NCI-H774 (cell line): ENCODE results near the gene CPA4.

Source experiments
- DNase-seq: peaks from one replicate; lab custom pipeline; 2025; lab: John Stamatoyannopoulos, UW

The CPA4 gene

DNA sequence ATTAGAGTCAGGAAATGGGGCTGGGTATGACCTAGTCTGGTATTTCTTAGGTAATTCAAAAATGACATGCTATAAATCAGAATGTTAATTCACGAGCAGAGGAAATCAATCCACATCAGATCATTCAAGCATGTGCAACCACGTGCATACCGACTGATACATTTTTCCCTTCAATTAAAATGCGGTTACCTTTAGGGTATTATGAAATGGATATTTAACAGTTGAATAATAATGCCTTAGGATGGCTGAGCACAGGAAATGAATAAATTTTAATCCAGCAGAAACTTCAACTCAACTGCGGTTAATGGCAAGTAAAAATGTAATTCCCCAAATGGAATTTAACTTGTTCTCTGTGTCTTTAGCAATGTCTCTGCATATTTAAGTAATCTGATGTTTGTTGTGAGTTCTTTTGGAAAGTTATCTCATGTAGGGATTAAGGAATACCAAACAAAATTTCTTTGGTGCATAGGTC lies 17.1 kb upstream of the CPA4 start:
- no peak for DNase-seq

DNA sequence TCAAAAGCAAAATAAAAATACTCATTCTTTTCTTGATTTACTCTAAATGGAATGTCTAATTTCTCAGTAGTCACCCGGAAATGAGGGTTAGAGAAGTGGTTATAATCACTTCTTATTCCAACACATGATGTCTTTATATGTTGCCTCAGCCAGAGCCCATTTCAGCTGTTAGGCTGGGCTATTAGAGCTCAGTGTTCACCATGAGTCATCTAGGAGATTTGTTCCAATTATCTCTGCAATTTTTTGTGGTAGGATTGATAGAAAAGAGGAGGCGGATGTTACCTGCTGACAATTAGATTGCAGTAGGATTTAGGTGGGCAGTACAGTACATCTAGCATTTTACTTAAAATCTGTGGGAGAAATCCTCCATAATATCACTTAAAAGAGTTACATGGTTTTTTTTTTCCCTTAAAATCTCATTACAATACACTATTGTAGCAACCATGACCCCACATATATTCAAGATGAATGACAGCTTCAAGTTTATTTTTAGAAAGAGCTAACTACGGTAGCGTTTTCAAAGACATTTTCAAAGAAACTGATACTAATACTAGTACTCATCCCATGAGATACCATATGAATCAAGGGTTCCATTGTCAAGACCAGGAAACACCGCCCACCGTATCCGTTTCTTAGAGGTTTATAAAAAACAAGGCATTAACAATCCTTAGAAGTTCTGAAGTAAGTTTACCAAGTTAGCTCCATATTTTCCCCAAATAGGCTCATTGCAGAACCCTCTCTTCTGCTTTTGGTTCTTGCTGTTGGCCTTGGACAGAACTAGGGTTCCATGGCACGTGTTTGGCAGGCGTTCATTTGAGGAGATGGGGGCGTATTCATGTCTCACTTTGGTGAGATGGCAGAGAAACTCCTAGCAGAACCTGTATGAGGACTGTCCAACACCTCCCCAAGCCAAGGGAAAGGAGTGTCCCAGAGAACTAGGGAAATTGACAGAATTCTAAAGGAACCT lies 15.9 kb upstream of the CPA4 start:
- no peak for DNase-seq

DNA sequence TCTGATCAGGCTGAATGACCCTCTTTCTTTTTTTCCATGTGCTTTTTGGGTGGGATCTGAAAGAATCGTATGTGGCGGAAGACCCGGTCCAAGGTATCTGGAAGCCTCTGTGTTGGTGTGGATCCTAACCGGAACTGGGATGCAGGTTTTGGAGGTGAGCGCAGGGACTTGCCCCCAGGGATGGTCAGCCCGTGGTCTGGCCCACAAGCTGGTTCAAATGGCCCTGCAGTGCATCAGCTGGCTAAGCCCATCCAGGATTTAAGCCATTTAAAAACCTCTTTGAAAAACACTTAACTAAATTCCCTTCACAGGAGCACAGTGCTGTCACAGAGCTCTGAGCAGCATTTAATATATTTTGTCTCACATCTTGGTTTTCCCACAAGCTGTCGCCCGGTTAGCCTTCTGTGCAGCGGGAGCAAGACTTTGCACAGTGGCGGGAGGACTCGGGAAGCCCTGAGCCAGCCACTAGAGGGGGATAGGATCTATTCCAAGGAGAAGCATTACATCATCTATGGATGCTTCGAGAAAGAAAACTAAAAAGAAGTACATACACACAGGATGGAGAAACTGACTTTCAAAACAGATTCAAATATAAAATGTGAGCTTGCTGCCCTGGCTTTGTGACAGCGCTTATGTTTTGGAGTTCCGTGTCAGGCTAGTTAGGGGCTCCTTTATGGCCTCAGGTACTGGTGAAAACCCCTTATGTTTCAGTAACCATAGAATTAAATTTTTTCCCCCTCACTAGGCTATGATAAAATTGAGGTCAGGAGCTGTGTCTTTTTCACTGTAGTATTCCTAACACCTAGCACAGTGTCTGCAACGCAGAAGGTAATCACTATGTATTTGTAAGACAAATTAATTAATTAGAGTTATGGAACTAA lies 15.0 kb upstream of the CPA4 start:
- DNase-seq: no peak

DNA sequence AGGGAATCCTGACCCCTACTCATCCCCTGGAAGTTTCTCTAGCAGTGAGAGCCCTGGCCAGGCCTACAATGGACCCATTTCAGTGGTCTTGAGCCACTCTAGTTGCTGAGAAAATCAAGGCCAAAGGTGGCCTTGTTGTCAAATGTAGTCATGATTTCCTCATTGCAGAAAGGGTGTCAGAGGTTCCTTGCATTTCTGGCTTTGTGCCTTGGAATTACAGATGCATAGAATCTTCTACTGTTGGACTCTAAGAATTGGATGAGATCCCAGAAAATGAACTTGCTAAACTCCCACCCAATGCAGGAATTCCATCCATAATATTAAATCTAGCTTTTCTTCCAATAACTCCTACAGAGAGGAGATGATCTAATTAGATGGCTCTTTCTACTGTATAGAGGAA lies 14.1 kb upstream of the CPA4 start:
- no peak for DNase-seq

DNA sequence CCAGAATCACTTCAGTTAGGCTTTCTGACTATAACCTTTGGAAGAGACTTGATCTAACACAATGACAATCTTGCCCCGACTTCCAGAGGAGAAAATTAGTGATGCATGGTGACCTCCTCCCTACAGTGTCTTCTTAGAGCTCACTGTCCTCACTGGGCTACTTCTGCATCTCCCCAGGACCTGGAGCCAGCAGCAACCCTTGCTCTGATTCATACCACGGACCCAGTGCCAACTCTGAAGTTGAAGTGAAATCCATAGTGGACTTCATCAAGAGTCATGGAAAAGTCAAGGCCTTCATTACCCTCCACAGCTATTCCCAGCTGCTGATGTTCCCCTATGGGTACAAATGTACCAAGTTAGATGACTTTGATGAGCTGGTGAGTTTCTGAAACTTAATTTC lies 13.7 kb upstream of the CPA4 start:
- no peak for DNase-seq

DNA sequence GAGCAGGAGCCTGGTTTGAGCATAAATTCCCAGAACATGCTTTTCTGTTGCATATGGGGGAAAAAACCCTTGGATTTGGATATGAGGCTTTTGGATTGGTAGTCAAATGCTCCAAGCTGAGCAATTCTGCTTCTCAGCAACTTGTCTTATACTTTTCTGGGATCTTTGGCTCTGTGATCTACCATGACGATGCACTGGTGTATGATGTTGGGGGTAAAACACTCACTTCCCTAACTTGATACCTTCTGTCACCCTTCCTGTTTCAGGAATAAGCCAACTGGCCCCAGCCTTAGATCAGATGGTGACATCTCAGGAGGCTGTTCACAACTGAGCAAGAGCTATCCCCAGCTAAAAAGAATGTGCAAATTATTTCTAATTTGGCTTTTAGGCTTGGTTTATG lies 13.1 kb upstream of the CPA4 start:
- DNase-seq: no peak

DNA sequence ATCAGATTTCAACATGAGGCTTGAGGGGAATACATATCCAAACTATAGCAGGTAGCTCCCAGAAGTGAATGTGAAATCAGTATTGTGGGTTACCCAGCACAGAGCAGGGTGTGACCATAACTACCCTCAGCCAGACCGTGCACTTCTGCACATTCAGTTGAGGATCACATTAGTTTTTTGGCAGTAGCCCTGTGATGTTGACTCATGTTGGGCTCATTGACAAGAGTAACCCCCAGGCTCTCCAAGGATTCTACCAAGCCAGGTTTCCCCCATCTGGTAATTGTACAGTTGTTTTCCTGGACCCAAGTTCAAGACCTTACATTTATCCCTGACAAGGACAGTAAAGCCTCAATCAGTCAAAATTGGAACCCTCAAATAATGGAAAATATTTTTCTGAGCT lies 11.7 kb upstream of the CPA4 start:
- DNase-seq: no peak

DNA sequence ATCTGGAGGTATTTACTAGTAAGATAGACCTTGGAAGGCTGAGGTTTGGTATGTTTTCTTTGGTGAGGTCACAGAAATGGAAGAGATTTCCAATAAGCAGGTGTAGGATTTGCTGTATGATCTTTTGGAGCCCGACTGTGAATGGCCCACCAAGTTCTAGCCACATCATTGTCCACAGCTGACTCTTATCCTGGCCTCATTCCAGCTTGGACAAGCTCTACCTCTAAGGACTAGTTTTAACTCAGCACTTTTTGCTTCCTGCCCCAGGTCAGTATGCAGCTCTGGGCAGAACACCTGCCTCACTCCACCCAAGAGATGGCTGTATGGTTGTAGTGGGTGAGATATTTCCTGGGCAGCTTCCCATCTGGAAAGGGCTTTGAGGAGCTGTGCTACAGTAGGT lies 6.1 kb upstream of the CPA4 start:
- DNase-seq: no peak

DNA sequence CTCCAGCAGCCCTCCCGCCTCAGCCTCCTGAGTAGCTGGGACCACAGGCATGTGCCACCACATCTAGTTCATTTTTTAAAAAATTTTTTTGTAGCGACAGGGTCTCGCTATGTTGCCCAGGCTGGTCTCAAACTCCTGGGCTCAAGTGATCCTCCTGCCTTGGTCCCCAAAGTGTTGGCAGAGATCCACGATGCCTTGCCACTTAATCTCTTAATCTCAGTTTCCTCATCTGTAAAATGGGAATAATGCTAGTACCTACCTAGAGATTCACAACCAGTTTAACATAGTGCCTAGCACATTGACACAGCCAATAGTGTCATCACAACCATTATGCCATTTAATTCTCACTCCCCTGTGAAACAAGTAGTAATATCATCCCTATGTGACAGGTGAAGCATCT lies 4.8 kb upstream of the CPA4 start:
- DNase-seq: no peak

DNA sequence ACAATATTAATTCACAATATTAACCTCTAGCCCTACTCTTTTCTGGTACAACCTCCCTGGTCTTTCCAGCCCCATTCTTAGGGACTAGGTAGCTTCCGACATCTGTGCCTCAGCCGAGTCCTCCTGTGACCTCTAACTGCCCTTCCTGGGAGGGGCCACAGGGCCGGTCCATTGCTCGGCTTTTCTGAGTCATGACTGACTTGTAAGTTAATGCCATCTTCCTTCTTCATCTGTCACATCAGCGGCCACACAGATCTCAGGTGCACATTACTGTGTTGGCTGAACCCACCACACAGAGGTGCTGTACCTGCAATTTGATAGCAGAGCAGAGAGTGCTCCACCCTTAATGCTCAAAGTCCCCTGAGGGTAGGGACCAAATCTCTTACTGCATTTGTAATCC lies 4.1 kb upstream of the CPA4 start:
- no peak for DNase-seq

DNA sequence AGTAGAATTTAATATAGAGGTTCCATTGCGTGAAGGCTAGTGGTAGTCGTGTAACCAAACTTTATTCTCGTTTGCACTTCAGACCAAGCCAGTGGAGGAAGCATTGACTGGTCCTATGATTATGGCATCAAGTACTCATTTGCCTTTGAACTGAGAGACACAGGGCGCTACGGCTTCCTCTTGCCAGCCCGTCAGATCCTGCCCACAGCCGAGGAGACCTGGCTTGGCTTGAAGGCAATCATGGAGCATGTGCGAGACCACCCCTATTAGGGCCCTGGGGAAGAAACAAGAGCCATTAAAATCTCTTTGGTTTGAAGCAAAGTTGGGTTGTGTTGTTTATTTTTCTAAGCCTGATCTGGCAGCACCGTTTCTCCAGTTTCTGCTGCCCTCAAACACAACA lies 3.5 kb upstream of the CPA4 start:
- no peak for DNase-seq

DNA sequence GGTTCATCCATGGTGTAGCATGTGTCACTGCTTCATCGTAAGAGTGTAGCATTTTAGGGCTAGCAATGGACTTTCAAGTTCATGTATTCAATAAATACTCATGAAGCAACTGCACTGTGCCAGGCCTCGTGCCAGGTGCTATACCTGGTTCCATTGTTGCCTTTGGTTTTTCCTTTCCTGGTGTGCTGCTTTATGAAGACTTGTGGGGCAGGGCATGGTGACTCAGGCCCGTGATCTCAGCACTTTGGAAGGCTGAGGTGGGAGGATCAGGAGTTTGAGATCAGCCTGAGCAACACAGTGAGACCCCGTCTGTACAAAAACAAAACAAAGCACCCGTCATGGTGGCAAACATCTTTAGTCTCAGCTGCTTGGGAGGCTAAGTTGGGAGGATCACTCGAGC lies 2.2 kb upstream of the CPA4 start:
- DNase-seq: no peak

DNA sequence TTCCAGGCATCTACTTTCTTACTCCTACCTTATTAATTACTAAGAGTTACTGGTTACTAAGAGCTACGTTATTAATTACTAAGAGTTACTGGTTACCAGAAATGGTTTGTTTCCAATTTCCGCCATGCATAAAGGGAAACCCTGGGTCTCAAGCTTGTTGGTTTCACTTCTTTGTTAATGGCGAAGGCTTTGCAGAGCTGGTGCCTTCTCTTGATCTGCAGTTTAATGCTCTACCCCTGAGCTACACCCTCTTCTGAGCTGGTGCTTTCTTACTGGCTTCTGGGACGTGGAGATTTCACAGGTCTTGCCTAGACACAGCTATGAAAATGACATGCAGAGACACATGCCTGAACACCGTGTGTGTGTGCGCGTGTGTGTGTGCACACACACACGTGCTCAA lies 560 bp downstream of the CPA4 start:
- DNase-seq: no peak

DNA sequence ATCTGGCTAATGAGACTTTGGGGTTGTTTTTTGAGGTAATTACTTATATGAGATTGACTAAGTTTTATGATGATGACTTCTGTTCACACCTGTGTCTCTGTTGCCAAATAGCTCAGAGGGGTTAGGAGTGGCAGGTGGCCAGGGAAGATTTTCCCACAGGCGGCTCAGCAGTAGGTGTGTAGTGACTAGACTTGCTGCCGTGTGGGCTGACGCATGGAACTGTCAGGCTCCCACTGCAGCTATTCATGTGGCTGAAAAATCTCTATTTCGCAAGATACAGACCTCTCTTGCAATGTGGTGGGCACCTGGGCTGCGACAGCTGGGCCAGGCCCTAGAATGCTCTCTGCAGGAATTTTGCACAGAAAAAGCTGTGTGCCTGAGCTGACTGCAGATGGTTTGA lies 1.4 kb downstream of the CPA4 start:
- DNase-seq: no peak

DNA sequence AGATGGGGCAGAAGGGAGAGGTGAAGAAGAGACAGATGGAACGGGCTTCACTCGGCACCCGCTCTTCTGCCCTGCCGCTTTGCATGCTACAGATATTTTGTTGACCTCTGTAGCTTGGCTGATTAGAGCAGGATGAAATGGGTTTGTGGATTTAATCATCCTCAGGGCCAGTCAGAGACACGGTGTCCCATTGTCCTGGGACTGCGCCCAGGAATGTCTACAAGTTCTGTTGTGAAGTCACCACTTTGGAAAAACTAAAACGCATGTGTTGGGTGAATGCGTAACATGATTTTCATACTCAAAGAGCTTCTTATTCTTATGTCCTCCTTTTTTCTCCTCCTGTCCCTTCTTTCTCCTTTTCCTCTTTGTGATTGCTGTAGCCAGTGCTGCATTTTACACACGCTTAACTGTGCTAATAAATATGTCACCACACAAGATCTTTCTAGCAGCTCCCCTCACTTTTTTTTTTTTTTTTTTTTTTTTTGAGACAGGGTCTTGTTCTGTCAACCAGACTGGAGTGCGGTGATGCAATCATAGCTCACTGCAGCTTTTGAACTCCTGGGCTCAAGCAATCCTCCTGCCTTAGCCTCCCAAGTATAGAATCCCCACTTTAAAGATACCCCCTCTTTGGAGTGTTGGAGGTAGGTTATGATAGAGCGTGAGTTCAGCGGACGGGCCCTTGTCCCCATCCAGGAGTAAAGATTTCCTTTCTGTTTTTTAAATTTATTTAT lies 3.4 kb downstream of the CPA4 start:
- DNase-seq: no peak

DNA sequence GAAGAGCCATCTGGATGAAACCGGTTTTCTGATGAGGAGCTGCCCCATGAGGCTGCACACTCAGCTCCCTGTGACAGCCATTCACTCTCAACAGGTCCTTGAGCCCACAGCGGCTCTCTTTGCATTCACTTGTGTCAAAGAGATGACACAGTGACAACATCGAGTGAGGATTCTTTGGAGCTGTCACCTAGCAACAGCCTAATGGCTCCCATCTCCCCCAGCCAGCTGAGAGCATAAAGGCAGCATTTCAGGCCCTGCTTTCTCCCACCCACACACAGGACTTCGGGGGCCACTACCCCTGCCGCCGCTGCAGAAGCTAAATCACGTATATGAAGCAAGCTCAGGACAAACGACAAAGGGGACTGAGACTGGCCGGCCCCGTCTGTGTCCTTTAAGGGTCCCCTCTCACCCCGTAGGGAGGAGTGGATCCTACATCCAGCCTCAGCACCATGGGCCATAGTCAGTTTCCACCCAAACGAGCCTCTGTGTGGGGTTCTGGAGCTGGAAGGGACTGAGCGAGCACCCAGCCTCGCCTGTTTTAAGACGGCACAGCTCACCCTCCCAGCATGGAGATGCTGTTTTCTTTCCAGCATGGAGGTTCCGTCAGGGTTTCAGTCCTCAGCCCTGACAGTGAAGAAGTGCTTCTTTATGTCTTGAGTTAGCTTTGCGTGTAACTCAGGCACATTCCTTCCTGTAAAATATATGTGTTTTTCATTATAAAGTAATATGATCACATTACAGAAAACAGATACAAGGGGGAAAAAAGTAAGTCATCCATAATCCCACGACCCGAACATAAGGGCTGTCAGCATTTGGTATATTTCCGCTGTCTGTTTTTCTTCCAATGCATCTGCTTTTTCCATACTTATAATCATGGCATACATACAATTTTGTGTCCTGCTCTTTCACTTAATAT lies 4.9 kb downstream of the CPA4 start:
- no peak for DNase-seq

DNA sequence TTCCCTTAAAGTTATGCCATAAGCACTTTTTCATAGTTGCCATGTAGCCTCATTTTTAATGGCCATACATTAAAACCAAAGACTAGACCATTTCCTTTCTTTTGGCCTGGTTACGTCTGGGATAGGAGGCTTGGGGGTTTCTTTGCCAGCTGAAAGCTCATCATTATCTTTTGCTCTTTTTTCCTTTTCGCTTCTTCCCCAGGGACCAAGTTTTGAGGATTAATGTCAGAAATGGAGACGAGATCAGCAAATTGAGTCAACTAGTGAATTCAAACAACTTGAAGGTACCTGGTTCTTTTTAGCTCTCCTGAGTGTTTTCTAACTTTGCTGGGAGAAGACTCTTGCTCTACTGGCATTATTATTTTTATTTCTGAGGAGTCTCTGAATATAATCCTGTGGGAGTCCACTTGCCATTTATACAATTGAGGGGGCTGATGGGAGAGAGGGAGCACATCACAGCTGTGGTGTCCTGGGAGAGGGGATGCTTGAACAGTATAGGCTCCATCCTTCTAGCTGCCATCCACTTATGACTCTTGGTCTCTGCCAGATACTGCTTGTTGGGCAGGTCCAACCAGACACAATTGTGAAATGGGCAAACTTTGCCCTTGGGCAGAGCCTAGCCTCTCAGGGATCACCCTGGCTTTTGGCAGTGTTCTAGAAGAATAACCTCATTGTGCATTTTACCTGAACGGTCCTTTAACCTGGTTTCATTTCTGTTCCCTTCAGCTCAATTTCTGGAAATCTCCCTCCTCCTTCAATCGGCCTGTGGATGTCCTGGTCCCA lies 5.8 kb downstream of the CPA4 start:
- no peak for DNase-seq

DNA sequence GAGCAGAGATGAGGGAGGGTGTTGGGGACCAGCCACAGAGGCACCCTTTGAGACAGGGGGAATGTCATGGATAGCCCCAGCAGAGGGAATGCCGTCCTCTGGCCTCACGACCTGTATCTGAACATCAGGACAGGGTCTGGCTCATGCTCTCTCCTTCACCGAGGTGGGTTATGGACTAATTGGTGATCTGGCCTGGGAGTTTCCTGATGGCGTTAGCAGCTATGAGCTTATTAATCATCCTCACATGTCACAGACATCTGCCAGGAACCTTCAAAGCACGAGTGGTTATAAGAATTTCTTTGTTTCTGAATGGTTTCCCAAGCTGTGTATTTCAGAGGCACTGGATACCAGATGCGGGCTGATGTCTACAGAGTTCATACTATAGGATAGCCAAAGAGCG lies 6.9 kb downstream of the CPA4 start:
- no peak for DNase-seq

DNA sequence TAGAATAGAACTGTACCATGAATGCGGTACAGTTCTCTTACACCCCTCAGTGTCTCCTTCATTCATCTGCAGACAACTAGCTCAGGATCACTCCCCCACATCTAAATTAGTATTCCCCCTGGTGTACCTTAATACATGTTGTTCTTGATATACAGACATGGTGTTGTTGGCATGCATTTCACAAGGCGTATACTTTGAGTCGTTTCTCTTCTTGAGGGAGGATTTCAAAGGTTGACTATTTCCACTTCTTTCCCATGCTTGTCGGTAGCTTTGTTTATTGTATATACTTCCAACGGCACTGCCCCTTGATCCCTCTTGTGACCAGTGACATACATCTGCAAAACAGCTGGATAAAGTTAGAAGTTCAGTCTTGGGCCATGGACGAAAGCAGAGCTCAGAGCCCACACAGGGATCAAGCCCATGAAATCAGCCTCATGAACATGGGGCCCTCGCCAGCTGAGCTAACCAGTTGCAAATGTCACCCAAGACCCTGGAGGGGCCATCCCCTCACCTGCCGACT lies 8.6 kb downstream of the CPA4 start:
- DNase-seq: no peak

DNA sequence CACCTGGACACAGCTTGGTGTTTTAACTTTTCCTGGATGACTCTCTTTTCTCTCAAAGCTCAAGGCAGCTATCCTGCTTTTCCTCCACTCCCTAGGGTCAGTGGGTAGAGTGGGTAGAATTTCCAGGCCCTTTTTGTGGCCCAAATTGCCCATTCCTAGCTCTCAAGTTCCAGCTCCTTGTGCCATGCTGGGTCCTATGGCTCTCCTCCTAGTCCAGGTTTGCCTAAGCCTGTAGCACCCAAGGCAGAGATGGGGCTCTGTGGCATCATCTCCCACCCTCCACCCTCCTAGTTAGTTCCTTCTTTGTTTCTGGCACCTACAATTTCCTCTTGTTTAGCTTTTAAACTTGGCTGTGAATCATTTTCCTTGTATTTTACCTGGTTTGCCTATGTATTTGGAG lies 9.7 kb downstream of the CPA4 start:
- no peak for DNase-seq
